NCI-H345 (cell line): ENCODE measurements around the gene DEPDC5.
A peak's percentile ranks its signal among the peaks of the same experiment; 100 is the strongest.
"Not testable (repeated sequence)": the region's sequence is repeated elsewhere in the genome, so short reads cannot be mapped to it uniquely, and the experiment has no call there.

Experiments
- DNase-seq: peaks from one replicate; lab custom pipeline; 2025; lab: John Stamatoyannopoulos, UW

DEPDC5 gene

DNA sequence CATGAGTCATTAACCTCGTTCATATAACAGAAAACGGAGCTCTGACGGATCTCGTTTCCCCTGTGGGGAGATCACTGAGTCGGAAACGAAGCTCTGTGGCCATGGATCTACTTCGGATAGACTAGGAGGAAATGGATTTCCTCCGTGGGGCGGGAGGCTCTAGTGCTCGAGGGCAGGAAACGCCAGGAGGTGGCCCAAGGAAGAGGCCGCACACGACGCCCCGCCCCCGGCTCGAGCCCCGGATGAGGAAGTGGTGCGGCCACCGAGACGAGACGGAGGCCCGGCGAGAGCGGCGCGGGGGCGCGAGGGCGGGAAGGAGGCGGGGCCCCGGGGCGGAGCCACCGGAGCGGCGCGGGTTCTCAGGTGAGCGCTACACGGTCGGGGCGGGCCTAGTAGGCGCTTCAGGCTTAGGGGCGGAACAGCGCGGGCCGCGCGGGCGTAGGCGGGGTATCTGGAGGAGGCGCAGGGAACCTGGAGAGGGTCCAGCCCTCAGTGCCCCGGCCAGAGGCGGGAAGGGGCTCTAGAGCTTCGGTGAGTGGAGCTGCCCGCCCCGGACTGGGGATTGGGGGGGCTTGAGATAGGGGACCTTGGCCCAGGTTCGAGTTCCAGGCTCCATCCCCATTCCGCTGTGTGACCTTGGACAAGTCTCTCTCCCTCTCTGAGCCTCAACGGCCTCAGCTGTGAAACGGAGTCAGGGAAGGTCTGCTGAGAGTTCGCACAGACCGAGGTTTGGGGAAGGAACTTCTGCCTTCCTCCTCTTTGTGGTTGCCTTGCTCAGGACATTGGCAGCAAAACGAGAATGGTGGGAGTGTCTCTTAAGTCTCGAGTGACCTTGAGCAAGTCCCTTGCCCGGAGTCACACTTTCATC, at the start of gene DEPDC5:
TSS of gene DEPDC5 (plus strand) at position 386 of the 868 bp plus-strand sequence. CDS start 903 bp downstream, outside the sequence.
- DNase-seq: peak; percentile 94

DNA sequence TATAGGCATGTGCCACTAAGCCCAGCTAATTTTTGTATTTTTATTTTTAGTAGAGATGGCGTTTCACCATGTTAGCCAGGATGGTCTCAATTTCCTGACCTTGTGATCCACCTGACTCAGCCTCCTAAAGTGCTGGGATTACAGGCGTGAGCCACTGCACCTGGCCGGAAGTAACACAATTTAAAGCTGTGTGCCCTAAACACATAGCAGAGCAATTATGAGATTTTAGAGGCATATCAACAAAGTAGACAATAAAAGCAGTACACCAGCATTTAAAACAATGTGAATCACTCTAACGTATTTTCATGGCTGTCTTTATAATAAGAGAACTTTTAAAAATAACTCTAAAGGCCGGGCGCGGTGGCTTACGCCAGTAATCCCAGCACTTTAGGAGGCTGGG, 46.3 kb upstream of the DEPDC5 start:
- DNase-seq: no peak

DNA sequence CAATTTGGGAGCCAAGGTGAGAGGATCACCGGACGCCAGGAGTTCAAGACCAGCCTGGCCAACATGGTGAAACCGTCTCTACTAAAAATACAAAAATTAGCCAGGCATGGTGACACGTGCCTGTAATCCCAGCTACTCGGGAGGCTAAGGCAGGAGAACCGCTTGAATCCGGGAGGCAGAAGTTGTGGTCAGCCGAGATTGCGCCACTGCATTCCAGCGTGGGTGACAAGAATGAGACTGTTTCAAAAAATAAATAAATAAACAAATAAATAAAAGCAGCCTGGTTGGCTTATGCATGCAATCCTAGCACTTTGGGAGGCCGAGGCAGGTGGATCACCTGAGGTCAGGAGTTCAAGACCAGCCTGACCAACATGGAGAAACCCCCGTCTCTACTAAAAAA, 42.6 kb upstream of the DEPDC5 start:
- DNase-seq: not testable (repeated sequence)

DNA sequence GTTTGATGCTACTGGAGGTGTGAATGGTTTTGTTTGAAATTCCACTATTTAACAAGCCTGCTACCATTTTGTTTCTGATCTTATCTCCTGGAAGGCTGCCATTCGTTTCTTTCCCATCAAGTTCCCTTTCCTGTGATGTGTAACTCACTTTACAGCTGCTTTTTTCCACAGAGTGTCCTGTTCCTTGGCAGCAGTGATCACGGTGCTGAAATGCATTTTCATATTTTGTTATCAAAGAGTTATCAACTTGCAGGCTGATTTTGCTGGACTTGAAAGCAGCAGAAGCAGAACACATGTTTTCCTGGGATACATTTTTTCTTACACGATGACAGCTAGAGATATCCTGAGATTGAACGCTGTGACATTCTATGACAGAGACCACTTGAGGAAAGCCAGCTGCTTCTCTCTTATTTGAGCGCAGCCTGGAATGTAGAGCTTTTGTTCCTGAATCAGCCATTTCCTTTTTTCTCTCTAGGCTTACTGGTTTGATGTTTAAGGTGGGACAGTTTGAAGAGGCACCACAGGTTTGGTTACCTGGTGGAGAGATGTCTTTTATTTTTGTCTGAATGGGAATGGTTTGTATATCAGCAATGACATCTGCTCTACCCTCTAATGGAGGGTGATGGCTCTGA, 38.6 kb upstream of the DEPDC5 start:
- no peak for DNase-seq

DNA sequence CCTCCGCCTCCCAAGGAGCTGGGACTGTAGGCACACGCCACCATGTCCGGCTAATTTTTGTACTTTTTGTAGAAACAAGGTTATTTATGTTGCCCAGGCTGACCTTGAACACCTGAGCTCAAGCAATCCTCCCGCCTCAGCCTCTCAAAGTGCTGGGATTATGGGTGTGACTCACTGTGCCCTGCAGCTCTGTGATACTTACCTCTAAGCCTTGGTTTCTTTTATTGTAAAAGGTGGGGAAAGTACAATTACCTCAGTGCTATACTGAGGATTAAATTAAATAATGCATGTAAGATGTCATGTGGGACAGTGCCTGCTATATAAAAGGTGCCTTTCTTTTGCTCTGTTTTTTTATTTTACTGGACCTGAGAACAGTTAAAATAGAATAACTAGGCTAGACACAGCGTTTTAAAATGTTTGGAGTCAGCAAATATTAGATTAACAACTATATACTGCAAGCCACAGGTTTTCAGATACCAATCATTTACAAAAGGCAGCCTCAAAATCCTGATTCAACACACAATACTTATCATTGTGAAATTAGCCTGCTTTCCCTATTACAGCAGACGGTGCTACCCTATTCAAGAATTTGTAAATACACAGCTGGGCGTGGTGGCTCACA, 33.9 kb upstream of the DEPDC5 start:
- no peak for DNase-seq

DNA sequence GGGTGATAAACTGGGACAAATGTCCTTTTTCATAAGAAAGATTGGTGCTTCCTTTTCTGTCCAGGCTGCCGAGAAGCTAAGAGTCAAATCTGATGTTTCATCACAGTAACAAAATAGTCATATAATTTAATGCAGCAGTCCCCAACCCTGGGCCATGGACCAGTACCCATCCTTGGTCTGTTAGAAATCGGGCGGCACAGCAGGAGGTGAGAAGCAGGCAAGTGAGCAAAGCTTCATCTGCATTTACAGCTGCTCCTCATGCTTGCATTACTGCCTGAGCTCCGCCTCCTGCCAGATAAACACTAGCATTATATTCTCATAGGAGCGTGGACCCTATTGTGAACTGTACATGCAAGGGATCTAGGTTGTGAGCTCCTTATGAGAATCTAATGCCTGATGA, 30.1 kb upstream of the DEPDC5 start:
- no peak for DNase-seq

DNA sequence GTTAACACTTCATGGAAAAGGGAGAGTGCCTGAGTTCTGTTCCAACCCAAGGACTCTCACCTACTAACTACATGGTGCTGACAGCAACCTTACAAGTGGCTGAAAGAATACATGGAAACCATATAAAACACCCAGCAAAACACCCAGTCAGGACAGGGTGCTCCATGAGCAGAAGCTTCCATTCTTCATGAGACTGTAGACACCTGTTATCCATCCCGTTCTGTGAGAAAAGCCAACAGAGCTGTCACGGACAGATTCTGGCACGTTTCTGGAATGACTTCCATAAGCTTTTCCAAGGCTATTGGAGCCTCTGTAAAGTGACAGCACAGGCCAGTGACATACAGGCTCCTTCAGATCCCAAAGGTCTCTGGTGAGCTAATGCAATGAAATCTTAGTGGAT, 27.1 kb upstream of the DEPDC5 start:
- no peak for DNase-seq

DNA sequence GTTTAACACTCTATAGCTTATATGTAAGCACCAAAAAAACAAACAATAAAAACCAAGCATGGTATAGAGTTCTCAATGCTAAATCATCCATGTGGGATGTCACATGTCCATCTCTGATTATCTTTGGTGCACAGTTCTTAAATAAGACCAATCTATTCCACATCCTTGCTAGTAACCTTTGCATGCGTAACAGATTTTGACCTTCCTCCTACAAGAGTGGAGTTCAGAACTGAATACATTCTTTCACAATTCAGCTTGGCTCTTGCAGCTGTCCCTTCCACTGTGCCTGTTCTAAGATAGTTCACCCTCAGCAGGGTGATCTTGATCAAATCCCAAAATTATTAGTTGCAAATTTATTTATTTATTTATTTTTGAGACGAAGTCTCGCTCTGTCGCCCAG, 25.0 kb upstream of the DEPDC5 start:
- no peak for DNase-seq

DNA sequence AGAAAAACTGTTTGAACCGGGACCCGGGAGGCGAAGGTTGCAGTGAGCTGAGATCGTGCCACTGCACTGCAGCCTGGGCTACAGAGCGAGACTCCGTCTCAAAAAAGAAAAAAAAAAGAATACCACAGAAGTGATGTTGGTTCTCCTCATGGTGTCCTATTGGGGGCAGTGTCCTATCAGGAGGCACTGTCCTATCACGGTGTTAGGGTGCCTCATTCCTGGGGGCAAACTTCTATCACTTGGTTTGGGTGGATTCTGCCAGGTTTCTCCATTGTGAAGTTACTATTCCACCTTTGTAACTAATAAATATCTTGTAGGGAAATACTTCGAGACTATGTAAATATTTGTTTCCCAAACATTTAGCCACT, 23.5 kb upstream of the DEPDC5 start:
- no peak for DNase-seq

DNA sequence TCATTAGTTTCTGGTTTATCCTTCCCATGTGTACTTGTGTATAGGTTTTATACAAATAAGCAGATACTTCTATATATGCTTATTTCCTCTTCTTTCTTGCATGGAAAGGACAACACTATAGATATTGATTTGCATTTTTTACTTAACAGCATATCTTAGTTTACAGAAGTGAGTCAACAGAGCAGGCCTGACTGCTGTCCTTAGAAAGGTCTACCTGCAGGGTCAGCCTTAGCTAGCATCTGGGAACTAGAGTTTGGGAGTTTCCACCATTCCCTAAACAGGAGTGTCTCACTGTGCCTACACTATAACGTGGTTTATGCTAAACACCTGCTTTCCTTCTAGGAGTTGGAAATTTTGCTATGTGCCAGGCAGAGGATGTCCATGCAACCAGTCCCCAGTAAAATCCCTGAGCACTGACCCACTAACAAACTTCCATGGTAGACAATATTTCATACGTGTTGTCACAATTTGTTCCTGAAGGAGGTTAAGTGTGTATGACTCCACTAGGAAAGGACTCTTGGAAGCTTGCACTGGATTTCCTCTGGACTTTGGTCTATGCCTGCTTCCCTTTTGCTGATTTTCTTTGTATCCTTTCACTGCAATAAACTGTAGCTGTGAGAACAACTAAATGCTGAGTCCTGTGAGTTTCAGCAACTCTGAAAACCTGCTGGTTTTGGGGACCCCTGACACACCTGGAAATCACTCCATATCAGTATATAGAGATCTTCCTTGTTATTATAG, 21.6 kb upstream of the DEPDC5 start:
- no peak for DNase-seq

DNA sequence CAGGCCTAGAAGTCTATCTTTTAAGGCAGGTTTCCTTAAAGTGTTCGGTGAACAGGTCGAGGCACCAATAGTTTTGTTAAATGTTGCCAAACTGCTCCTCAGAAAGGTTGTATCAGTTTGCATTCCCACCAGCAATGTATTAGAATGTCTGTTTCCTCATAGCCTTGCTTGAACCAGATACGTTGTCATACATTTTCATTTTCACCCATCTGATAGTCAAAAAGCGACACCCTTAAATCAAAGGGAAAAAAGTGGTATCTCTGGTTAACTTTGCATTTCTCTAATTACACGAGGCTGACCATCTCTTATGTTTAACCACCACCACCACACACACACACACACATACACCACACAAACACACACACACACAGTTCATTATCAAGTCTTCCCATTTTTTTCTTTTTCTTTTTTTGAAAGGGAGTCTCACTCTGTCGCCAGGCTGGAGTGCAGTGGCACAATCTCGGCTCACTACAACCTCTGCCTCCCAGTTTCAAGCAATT, 20.2 kb upstream of the DEPDC5 start:
- no peak for DNase-seq

DNA sequence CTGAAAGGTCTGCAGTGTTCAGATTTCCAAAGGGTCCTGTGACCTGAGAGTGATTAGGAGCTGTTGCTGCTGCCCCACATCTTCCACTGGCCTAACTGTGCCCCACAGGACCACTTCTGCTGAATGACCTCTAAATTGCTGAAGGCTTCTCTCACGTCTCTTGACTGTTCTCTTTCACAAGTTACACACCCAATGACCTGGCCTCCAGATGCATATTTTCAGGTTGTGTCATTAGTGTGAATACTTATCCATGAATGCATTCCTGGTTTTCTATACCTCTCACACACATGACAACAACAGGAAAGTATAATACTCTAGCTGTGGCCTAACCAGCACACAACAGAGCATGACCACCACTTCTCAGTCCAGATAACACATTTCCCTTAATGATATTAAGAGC, 19.3 kb upstream of the DEPDC5 start:
- no peak for DNase-seq

DNA sequence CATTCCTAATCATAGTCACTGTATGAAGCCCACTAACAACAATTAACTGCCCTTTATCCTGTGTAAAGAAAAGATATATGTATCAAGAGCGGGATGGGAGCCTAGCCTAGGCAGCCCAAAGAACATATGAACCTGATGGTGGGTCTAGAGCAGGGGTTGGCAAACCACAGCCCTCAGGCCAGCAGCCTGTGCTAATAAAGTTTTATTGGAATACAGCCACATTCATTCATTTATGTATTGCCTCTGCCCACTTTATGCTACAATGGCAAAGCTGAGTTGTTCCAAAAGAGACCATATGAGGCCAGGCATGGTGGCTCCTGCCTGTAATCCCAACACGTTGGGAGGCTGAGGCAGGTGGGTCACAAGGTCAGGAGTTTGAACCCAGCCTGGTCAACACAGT, 17.4 kb upstream of the DEPDC5 start:
- no peak for DNase-seq

DNA sequence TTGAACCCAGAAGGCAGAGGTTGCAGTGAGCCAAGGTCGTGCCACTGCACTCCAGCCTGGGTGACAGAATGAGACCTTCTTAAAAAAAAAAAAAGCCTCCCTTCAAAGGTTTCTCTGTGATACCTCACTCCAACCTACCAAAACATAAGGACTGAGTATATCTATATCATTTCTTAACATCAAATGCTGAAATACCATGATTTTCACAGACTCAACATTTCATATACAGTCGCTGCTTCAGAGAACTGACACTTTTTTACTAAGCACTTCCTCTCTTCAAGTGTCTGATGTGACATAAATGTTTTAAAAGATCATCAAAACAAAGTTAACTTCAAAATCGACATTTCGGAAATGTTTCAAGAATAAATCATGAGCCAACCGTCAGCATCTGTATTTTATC, 15.9 kb upstream of the DEPDC5 start:
- no peak for DNase-seq

DNA sequence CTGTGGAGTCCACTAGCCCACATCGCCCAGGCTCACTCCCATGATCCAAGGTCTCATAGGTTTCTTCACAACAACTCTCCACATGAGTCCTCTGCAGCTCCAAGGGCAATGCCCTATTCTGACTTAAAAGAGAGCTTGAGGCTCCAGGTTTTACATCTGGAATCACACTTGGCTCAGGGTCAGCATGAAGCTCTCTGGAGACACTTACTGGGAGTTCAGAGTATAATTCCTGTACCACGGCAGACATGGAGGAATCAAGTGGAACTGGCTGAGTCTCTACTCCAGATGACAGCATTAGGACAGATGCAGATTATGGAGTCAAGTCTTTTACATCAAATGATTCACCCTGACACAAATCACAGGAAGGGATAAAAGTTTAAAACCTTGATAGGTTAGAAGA, 15.3 kb upstream of the DEPDC5 start:
- DNase-seq: no peak

DNA sequence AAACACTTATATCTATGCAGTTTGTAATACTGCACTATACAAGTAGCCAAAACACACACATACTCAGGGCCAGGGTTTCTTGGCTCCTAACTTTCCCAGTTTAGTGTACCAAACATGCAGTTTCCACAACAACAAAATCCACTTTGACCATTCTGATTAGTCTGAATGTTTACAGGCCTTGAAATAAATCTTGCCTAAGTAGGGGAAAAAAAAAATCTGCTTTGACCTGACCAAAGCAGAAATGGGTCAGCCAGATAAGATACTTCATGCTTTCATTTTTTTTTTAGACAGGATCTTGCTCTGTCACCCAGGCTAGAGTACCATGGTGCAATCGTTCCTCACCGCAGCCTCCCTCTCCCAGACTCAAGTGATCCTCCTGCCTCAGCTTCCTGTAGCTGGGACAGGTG, 14.0 kb upstream of the DEPDC5 start:
- DNase-seq: no peak

DNA sequence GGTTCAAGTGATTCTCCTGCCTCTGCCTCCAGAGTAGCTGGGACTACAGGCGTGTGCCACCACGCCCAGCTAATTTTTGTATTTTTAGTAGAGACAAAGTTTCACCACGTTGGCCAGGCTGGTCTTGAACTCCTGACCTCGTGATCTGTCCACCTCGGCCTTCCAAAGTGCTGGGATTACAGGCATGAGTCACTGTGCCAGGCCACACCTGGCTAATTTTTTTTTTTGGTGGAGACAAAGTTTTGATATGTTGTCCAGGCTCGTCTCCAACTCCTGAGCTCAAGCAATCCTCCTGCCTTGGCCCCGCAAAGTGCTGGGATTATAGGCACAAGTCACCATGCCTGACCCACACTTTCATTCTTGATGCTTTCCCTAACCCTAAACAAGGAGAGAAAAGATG, 13.5 kb upstream of the DEPDC5 start:
- DNase-seq: not testable (repeated sequence)

DNA sequence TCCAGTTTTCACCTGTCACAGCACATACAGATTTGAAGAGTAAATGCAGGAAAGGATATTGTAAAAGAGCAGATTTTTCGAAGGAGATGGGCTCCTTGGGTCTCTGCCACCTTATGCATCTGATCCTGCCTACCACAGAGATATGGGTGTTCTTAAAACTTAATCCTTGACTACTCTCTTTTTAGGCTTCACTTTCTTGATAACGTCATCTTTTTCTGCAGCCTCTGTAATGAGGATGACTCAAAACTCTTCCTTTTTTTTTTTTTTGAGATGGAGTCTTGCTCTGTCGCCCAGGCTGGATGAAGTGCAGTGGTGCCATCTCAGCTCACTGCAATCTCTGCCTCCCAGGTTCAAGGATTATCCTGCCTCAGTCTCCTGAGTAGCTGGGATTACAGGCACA, 11.7 kb upstream of the DEPDC5 start:
- DNase-seq: no peak

DNA sequence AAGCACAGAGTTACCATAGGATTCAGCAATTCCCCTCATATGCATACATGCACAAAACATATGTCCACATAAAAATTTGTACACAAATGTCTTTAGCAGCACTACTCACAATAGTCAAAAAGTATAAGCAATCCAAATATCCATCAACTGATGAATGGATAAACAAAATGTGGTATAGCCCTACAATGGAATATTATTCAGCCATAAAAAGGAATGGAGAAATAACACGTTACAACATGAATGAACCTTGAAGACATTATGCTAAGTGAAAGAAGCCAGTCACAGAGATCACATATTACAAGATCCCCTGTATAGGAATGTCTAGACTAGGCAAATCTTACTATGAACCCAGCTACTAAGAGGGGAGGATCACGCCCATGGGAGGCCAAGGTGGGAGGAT, 11.1 kb upstream of the DEPDC5 start:
- DNase-seq: no peak

DNA sequence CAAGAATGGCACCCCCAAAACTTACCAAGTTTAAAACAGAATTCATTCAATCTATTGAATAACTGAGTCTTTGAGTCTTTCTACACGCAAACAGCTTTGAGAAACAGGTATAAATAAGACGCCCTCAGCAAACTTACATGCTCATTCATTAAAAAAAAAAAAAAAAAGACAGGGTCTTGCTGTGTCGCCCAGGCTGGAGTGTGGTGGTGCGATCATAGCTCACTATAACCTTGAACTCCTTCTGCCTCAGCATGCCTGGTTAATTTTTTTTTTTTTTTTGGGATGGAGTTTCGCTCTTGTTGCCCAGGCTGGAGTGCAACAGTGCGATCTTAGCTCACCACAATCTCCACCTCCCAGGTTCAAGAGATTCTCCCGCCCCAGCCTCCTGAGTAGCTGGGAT, 9.9 kb upstream of the DEPDC5 start:
- no peak for DNase-seq

DNA sequence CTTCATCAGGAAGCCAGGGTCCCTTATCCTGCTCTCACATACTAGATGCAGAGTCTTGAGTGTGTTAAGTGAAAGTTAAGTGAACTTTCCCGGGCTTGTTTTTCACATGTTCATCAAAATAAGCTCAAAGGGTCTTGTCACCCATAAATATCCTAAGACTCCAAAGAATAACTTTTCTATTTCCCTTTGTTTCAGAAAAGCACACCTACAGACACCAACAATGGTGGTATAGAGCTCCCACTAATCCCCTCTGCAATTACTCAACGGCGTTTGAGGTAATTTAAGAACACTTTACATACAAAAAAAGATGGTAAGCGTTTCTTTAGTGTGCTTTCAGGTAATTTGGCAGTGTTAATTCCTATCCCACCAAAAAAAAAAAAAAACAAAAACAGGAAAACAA, 6.4 kb upstream of the DEPDC5 start:
- DNase-seq: no peak

DNA sequence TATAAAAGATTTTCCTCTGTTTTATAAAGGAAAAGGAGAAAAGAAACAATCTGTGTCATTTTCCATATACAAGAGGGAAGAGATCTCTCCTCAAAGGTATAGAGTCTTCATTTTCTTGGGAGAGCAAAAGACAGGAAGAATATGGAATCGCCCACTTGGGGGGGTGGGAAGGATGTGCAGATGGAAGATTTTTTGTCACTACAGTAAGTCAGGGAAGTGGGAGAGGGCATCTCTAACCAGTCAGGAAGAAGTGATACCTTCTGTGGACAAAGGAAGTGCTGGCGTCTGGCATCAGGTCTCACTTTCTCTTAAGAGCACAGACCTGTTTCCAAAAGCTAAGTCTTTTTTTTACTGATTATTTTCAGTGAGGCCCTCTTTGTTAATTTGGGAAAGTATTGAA, 5.3 kb upstream of the DEPDC5 start:
- DNase-seq: no peak
